Sigmoid colon (tissue), 7 donors: Measurements from ENCODE around the gene CTRB1. TPM values are rescaled to one million over a fixed set of nuclear protein-coding genes. Genes with fewer than 3 reads are reported as not detected.
A peak's percentile ranks its signal among the peaks of the same experiment; 100 is the strongest.

Experiments
- DNase-seq: peaks from one replicate; pipeline ENCODE4 v3.0.0-alpha.2; 2019
- H3K27ac ChIP-seq, 4 donors: fragments of 200-600 bp; sonication (generic); one replicate each; pipeline ENCODE4 v1.5.1; 2016 to 2019; ENCODE audit warnings: mild to moderate bottlenecking in 1 of 4
- H3K27me3 ChIP-seq, 3 donors: fragments of 200-600 bp; sonication (generic); one replicate each; pipeline ENCODE4 v1.5.1; 2019; ENCODE audit warnings: mild to moderate bottlenecking in 1 of 3
- H3K36me3 ChIP-seq, 4 donors: fragments of 200-600 bp; sonication (generic); one replicate each; pipeline ENCODE4 v1.5.1; 2016 to 2019
- H3K4me1 ChIP-seq, 4 donors: fragments of 200-600 bp; sonication (generic); one replicate each; pipeline ENCODE4 v1.5.1; 2017 to 2019
- H3K4me3 ChIP-seq, 4 donors: fragments of 200-600 bp; sonication (generic); one replicate each; pipeline ENCODE4 v1.5.1; 2017 to 2019; ENCODE audit warnings: mild to moderate bottlenecking in 2 of 4, moderate library complexity in 1 of 4
- H3K9me3 ChIP-seq, 4 donors: fragments of 200-600 bp in 3 of 4; sonication (generic) in 3 of 4; one replicate each; pipeline versions ENCODE4 v1.5.1 to v1.6.1; 2013 to 2019
- EP300 ChIP-seq, 4 donors: sonication (generic); formaldehyde crosslinking; IDR thresholded peaks; one replicate each; pipeline ENCODE4 v1.6.1; 2017; ENCODE audit warnings: antibody characterized with exemption in 4 of 4
- POLR2A ChIP-seq, 2 donors: fragments of 450-650 bp; IDR thresholded peaks; one replicate each; pipeline ENCODE4 v1.6.1; 2016; ENCODE audit warnings: antibody characterized with exemption in 2 of 2, mild to moderate bottlenecking in 2 of 2, moderate library complexity in 2 of 2
- POLR2AphosphoS5 ChIP-seq, 4 donors: sonication (generic); formaldehyde crosslinking; IDR thresholded peaks; one replicate each; pipeline ENCODE4 v1.6.1; 2017; ENCODE audit warnings: antibody characterized with exemption in 4 of 4
- WGBS, 2 donors: extraction: QIAGEN DNeasy Blood & Tissue Kit; methylation state at CpG; one replicate each; pipeline ENCODE4 v1.1.7; 2013; 5-methylcytosine and 5-hydroxymethylcytosine counted together
- intact Hi-C: fragments of 100-400 bp; cut with DNase I; formaldehyde crosslinking; loops from one replicate; pipeline ENCODE4 v1.15.1; 2023
- polyA plus RNA-seq, 3 donors: library from polyadenylated mRNA; stranded (reverse); fragments of 200-250 nt; gene quantifications; one replicate each; pipeline ENCODE4 v1.2.3, GENCODE V29; 2013
- total RNA-seq, 4 donors: library from RNA; depleted of rRNA; stranded (reverse); fragments of >200 nt; gene quantifications; one replicate each; pipeline ENCODE4 v1.1.0, GENCODE V29; 2016
- TF ChIP-seq, protein P1 (sequence below), 4 experiments: fragments of 450-650 bp in 3 of 4; fragments of 200-600 bp in 1 of 4; IDR thresholded peaks; one replicate each; pipeline ENCODE4 v1.5.1; 2016 to 2019; ENCODE audit warnings: antibody characterized with exemption in 4 of 4, mild to moderate bottlenecking in 3 of 4, moderate library complexity in 2 of 4
- donor health status: healthy with polysubstance abuse.
- donor health status: Bipolar disorder and iron deficiency.
- donor health status: healthy.

CTRB1 gene
- total and polyA plus RNA-seq, 7 donors: 0.48 to 16.8 TPM; not detected in 5

DNA sequence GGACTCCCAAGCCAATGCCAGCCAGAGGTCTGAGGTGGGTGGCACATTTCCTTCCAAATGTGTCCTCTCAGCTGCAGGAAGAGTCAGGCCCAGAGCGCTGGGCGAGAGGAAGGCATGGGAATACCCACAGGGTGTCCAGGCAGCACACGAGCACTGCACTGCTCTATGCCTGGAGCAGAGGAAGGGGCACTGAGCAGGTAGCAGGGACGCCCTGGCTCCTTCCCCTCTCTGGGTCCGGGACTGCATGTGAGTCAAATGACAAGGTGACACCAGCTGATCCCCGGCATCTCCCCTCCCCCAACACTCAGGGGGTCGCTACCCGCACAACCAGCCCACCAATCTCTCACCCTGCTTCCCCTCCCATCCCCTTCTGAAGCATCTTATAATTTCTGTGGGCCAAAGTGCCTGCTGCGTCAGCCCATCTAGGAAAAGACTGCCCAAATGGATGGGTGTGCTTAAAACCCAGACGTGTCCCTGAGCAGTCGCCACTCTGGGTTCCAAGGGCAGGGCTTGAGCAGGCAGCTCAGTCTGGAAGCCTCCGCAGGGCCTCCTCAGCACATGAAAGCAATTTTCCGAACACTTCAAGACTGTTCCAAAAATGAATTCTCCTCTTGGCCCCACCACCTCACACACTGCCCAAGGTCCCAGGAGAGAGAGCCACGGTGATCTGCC, 44.6 kb downstream of the CTRB1 start:
- Histone ChIP-seq H3K4me3 (peak overlapping the region in 2 of 4 donors; percentile 72 to 77), H3K27me3 (no peaks in the 10 kb centered on the region), H3K4me1 (peaks cover 0 to 82% (median 64%) of the 10 kb centered on the region in 4 donors), H3K36me3 (no peaks in the 10 kb centered on the region), H3K9me3 (no peaks in the 10 kb centered on the region), H3K27ac (peak overlapping the region; percentile 90 to 97 (median 95))
- peak; percentile 67 for DNase-seq
- intact Hi-C loops: no loop called here
- TF ChIP-seq POLR2AphosphoS5 (IDR thresholded peaks at IDR 0.05): no peak
- no peak for TF ChIP-seq EP300 (IDR thresholded peaks at IDR 0.05)
- TF ChIP-seq POLR2A (IDR thresholded peaks at IDR 0.05): no peak
- TF ChIP-seq, protein P1, sequence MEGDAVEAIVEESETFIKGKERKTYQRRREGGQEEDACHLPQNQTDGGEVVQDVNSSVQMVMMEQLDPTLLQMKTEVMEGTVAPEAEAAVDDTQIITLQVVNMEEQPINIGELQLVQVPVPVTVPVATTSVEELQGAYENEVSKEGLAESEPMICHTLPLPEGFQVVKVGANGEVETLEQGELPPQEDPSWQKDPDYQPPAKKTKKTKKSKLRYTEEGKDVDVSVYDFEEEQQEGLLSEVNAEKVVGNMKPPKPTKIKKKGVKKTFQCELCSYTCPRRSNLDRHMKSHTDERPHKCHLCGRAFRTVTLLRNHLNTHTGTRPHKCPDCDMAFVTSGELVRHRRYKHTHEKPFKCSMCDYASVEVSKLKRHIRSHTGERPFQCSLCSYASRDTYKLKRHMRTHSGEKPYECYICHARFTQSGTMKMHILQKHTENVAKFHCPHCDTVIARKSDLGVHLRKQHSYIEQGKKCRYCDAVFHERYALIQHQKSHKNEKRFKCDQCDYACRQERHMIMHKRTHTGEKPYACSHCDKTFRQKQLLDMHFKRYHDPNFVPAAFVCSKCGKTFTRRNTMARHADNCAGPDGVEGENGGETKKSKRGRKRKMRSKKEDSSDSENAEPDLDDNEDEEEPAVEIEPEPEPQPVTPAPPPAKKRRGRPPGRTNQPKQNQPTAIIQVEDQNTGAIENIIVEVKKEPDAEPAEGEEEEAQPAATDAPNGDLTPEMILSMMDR (IDR thresholded peaks at IDR 0.05): no peak
- 76 to 90% methylated on average over 14 of the region's 14 CpGs for WGBS, 2 donors

GRCh38 chr16:75263963-75264445, 45.2 kb downstream of the CTRB1 start:
- intact Hi-C loops: loop anchor here (2.0 kb wide), 1 partner anchor 13 kb away; the partner anchor contains the start of gene BCAR1
- Histone ChIP-seq H3K27me3 (no peaks in the 10 kb centered on the region), H3K4me1 (peaks cover 0 to 76% (median 58%) of the 10 kb centered on the region in 4 donors), H3K27ac (peak overlapping the region; percentile 90 to 97 (median 95)), H3K9me3 (no peaks in the 10 kb centered on the region), H3K36me3 (no peaks in the 10 kb centered on the region), H3K4me3 (peak overlapping the region in 3 of 4 donors; percentile 72 to 94 (median 77))
- 61 to 70% methylated on average over 8 of the region's 8 CpGs for WGBS, 2 donors
- TF ChIP-seq POLR2AphosphoS5 (IDR thresholded peaks at IDR 0.05): no peak
- no peak for TF ChIP-seq EP300 (IDR thresholded peaks at IDR 0.05)
- TF ChIP-seq, protein P1 (IDR thresholded peaks at IDR 0.05): no peak
- TF ChIP-seq POLR2A (IDR thresholded peaks at IDR 0.05): no peak
- DNase-seq: peak; percentile 75

DNA sequence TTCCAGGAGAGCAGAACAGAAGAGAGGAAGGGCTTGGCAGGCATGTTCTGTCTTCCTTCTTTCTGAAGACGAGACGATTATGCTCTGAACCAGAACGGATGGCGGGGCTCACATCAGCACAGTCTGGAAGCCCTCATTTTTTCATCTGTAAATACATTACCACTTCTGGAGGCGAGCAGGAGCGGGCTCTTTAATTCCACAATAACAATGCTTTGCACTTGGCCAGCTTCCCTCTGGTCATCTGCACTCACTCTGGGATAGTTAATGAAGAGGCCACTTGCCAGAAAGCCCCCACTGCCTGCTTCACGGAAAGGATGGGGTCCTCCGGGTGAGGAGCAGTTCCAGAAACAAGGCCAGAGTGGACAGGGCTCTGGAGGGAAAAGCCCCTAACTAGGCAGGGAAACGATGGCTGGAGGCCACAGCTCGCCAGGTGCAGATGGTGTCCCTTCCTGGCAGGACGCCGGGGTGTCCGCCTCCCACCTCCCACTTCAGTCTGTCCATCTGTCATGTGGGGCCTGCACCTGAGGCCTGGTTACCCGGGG, 45.7 kb downstream of the CTRB1 start:
- 60 to 68% methylated on average over 14 of the region's 14 CpGs for WGBS, 2 donors
- TF ChIP-seq EP300 (IDR thresholded peaks at IDR 0.05): no peak
- TF ChIP-seq, protein P1 (IDR thresholded peaks at IDR 0.05): no peak
- peak in 2 of 4 donors; percentile 38 to 43 for TF ChIP-seq POLR2AphosphoS5 (IDR thresholded peaks at IDR 0.05)
- no peaks in the 10 kb centered on the region for H3K36me3 ChIP-seq
- DNase-seq: peak; percentile 81
- no peaks in the 10 kb centered on the region for H3K9me3 ChIP-seq
- intact Hi-C loops: loop anchor here (2.0 kb wide), 1 partner anchor 14 kb away; the partner anchor contains the start of gene BCAR1
- peak overlapping the region; percentile 90 to 97 (median 95) for H3K27ac ChIP-seq
- H3K27me3 ChIP-seq: no peaks in the 10 kb centered on the region
- peak overlapping the region; percentile 72 to 99 (median 86) for H3K4me3 ChIP-seq
- peaks cover 0 to 71% (median 56%) of the 10 kb centered on the region in 4 donors for H3K4me1 ChIP-seq

DNA sequence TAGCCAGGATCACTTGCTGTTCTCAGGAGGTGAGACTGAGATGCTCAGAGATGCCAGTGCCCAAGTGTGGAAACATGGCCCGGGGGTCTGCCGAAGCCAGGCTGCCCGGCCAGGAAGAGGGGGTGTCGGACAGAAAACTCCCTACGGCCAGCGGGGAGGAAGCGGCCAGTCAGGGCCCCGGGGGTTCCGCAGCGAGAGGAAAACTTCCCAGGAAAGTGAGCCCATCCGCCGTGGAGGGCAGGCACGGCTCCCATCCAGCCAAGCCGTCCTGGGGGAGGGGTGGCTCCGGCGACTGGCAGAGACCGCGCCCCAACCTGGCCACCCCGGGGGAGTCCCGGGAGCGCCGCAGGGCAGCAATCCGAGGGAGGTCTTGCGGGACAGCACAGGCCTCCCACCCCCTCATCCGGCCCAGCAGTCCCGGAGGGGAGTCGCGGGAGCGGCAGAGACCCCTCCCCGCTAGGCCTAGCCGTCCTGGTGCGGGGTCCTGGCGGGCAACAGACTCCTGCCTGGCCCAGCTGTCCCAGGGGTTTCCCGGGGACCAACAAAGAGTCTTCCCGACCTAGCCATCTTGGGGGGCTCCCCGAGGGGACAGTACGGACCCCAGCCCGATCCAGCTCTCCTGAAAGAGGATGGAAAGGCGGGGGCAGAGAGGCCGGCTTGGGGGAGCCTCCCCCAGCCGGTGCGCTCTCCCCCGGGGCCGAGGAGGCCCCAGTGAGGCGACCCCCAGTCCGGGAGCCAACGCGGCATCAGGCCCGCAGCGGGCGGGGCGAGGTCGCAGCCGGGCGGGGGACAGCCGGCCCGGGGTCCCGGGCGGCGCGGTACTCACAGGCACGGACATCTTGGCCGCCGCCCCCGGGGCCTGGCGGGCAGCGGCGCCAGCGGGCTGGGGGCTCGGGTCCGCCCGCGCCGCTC, 46.5 kb downstream of the CTRB1 start:
- peak in 1 of 4 donors; percentile 41 for TF ChIP-seq POLR2AphosphoS5 (IDR thresholded peaks at IDR 0.05)
- TF ChIP-seq, protein P1 (IDR thresholded peaks at IDR 0.05): no peak
- intact Hi-C loops: loop anchor here (1.0 to 2.0 kb wide), 2 partner anchors 14 to 27 kb away; partner anchors contain the start of gene BCAR1
- peaks cover 0 to 68% (median 56%) of the 10 kb centered on the region in 4 donors for H3K4me1 ChIP-seq
- 4% methylated on average over 74 of the region's 74 CpGs for WGBS, 2 donors
- peak overlapping the region; percentile 72 to 99 (median 86) for H3K4me3 ChIP-seq
- peak overlapping the region; percentile 90 to 97 (median 95) for H3K27ac ChIP-seq
- peak; percentile 82 for DNase-seq
- H3K9me3 ChIP-seq: no peaks in the 10 kb centered on the region
- H3K27me3 ChIP-seq: no peaks in the 10 kb centered on the region
- H3K36me3 ChIP-seq: no peaks in the 10 kb centered on the region
